Measurements from ENCODE around the gene LARGE2.
A peak's percentile ranks its signal among the peaks of the same experiment; 100 is the strongest.

LARGE2 gene

DNA sequence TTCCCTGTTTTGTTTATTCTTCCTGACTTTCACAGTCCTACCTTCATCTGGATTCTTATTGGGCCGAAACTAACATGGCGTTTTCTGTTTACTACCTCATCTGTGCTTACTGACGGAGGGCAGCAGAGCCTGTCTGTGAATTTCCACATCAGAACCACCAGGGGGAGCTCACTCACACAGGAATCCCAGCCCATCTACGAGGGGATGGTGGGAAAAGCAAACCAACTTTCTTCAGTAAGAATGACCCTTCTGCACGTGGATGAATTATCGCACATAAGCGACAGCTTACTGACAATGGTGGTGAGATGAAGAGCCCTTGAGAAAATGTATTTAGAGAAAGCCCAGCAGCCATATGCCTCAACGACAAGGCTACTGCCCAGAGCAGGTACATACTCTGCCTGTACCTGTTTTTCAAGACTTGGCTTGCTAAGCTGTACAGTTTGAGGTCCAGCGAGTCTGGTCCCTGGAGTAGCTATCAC lies 42.5 kb downstream of the LARGE2 start:
- DNase-seq (ENCODE audit: low read depth): peak; percentile 40

DNA sequence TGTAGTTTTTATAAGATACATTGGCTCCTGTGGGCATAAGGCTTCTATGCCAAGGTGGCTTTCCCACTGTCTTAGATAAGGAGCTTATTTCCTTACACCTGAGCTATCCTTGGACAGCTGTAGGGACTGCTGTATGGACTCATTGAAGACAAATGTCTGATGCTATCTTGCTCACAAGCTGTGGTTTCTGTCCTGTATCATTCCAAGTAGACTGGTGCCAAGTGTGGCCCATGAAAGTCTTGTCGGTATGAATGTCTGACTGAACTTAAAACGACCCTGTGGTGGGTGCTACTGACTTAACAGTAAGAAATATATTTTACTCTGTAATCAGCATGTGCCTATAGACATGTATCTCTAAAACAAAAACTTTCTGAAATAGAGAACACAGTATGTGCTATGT lies 45.0 kb downstream of the LARGE2 start:
- DNase-seq (ENCODE audit: low read depth): no peak

DNA sequence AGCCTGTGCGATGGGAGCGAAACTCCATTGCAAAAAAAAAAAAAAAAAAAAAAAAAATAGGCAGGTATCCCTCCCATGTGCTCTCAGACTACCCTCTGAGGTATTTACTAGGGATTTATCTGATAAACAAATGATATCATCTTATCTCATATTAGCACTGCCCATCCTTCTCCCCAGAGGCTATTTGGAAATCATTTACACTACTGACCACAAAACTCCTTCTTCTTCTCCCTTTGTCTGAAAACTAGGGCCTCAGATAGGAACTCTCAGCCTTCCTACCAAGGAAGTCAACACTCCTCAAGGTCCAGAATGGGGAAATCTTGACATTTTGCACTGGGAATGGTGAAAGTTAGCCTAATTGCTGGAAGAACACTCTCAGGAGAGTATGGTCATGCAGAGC lies 46.4 kb downstream of the LARGE2 start:
- DNase-seq (ENCODE audit: low read depth): no peak

DNA sequence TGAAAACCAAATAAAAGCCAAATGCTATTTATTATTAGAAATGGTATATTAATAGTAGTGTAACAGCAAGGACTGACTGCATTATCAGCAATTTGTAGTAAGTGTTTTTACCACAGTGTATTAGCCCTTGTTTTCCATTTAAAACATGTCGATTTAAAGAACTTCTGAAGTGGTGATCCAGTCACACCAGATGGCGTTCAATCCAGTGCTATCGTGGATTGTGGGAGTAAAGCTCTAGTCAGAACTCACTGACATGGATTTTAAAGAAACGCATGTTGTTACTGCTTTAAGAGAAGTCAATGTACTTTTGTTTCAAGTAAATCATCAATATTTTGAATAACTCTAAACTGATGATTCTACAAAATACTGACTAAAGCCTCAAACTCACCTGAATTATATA lies 51.1 kb downstream of the LARGE2 start:
- no peak for DNase-seq (ENCODE audit: low read depth)

DNA sequence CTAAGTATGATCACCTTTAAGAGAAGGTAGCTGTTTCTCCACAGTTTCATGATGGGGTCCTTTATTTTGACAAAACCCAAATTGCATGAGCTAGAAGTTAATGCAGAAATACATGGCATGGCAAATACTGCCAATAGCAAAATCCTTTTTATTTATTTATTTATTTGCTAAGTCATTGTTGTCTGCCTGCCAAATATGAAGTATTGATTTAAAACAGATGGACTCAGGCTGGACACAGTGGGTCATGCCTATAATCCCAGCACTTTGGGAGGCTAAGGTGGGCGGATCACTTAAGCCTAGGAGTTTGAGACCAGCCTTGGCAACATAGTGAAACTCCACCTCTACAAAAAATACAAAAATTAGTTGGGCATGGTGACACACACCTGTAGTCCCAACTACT lies 52.4 kb downstream of the LARGE2 start:
- no peak for DNase-seq (ENCODE audit: low read depth)

All from non-pigmented ciliary epithelial cell (primary cell).